Heart left ventricle (tissue), 13 donors: ENCODE data around the gene TMEM253.

Experiments
- CTCF ChIP-seq, 12 donors: fragments of 200-600 bp; sonication (generic) in 4 of 12; IDR thresholded peaks; one replicate each; pipeline versions ENCODE4 v1.5.0 to v1.8.0; 2018 to 2022; ENCODE audit warnings: antibody characterized with exemption in 12 of 12, mild to moderate bottlenecking in 5 of 12
- POLR2A ChIP-seq, 2 donors: fragments of 450-650 bp; IDR thresholded peaks; one replicate each; pipeline ENCODE4 v1.6.1; 2017; ENCODE audit warnings: antibody characterized with exemption in 2 of 2, mild to moderate bottlenecking in 2 of 2, moderate library complexity in 2 of 2
- donor health status: ischemic (EF 13 %, LVEDD 7.1; RV severe dilation, severe dysfunction).
- donor health status: DM: no; HTN: yes; CAD: no.
- donor health status: DM: no; HTN: no; CAD: no.
- donor health status: ischemic (EF 25% LVEDD 6.9; RV normal size, moderate dysfunction).
- donor health status: ischemic (EF 25% LVEDD 5.7; RV mildly dilated, moderate dysfunction).
- donor health status: ischemic (EF 35%, LVEDD 5.7; RV mildly dilated, moderate dysfunction).
- donor health status: nonischemic (EF 11% LVEDD 7.7; RV severe dilation, severe dysfunction).
- donor health status: DM: yes; HTN: yes; CAD: no.
- donor health status: PGD.
- donor health status: ischemic (EF 29% LVEDD 5.4; RV normal size, mild dysfunction).
- donor health status: nonischemic (EF 23%, LVEDD 6.1; RV moderate dilation, normal function).

GRCh38 chr14:21104448-21105060 lies 3.7 kb downstream of the TMEM253 start:
- peak; percentile 88 to 99 (median 96) for TF ChIP-seq CTCF (IDR thresholded peaks at IDR 0.05)
- TF ChIP-seq POLR2A (IDR thresholded peaks at IDR 0.05): no peak
